ENCODE measurements around the gene COL9A1. TPM values are rescaled to one million over a fixed set of nuclear protein-coding genes. Genes with fewer than 3 reads are reported as not detected.

The COL9A1 gene
- total RNA-seq, 2 donors from 2014 or later: 0.09 to 9.4 TPM

DNA sequence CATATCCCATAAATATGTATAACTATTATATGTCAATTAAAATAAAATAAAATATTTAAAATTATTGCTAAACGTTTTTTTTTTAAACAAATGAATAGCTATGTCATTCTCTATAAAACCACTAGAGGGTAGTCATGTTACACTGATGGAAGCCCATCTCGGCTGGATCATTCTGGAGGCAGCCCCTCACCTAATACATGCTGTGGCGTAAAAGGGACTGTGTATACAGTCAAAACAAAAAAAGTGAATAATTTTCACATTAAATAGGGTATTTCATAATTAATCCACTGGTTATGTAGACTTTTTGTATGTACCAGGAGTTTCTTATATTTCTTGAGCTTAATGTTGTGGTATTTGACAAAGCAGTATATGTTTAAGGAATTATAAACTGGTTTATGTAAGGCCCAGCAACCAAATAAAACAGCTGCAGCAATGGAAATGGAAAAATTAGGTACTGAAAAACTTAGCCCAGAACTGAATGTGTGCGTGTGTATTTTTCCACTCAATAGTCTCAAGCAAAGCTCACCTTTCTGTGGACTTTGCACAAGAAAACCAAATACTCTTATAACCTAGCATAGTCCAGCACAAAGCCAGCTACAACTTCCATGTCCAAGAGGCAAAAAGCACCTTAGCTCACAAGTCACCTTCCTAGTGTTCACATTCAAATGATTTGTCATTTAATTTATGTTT, 81.7 kb downstream of the COL9A1 start:
- H3K4me3 ChIP-seq: no peak overlapping the region
- H3K4me1 ChIP-seq (replicated peaks): peaks cover 6% of the 10 kb centered on the region
- intact Hi-C loops (cut with DNase I): loop anchor here (5.0 kb wide), 1 partner anchor 151 kb away; no protein-coding TSS in a partner anchor
- TF ChIP-seq, protein P1, sequence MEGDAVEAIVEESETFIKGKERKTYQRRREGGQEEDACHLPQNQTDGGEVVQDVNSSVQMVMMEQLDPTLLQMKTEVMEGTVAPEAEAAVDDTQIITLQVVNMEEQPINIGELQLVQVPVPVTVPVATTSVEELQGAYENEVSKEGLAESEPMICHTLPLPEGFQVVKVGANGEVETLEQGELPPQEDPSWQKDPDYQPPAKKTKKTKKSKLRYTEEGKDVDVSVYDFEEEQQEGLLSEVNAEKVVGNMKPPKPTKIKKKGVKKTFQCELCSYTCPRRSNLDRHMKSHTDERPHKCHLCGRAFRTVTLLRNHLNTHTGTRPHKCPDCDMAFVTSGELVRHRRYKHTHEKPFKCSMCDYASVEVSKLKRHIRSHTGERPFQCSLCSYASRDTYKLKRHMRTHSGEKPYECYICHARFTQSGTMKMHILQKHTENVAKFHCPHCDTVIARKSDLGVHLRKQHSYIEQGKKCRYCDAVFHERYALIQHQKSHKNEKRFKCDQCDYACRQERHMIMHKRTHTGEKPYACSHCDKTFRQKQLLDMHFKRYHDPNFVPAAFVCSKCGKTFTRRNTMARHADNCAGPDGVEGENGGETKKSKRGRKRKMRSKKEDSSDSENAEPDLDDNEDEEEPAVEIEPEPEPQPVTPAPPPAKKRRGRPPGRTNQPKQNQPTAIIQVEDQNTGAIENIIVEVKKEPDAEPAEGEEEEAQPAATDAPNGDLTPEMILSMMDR (IDR thresholded peaks at IDR 0.05): peak; percentile 54 to 77 (median 66)
- no peak for TF ChIP-seq POLR2AphosphoS5 (IDR thresholded peaks at IDR 0.05)
- no peaks in the 10 kb centered on the region for H3K9me3 ChIP-seq
- no peaks in the 10 kb centered on the region for H3K36me3 ChIP-seq
- no peaks in the 10 kb centered on the region for H3K27me3 ChIP-seq (replicated peaks; ENCODE audit: insufficient read depth)
- H3K27ac ChIP-seq: no peak overlapping the region
- no peak for DNase-seq (ENCODE audit: low spot score)
- WGBS: 18% methylated on average over 4 of the region's 4 CpGs

DNA sequence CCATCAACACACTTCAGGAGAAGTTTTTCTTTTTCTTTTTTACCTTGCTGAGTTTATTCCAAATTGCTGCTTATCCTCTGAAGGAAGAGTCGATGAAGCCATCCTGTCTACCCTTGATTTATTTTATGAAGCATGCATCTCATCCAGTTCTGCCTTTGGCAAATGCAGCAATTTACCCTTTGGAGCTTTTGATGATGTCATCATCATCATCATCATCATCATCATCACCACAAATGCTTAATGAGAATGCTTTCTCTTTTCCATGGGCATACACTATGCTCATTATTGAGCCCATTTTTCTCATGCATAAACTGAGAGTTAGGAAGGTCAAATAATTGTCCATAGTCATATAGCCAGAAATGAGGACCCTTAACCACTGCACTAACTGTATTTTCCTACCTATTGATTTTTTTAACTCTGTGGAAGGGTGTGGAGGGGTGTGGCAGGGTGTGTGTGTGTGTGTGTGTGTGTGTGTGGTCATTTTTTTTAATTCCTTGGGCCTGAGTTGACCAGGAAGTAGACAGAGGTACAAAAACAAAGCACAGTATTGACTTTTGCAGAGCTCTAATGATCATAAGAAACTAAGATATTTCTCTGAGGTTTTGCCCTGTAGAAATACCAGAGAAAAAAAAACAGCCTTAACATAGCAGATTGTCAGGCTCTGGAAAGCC, 82.8 kb downstream of the COL9A1 start:
- Histone ChIP-seq H3K27me3 (replicated peaks; ENCODE audit: insufficient read depth) (no peaks in the 10 kb centered on the region), H3K36me3 (no peaks in the 10 kb centered on the region), H3K9me3 (no peaks in the 10 kb centered on the region), H3K4me3 (no peak overlapping the region), H3K4me1 (replicated peaks) (peaks cover 6% of the 10 kb centered on the region), H3K27ac (no peak overlapping the region)
- intact Hi-C loops (cut with DNase I): loop anchor here (5.0 kb wide), 1 partner anchor 152 kb away; no protein-coding TSS in a partner anchor
- 71% methylated on average over 1 of the region's 1 CpG for WGBS
- no peak for DNase-seq (ENCODE audit: low spot score)
- TF ChIP-seq POLR2A (IDR thresholded peaks at IDR 0.05) (no peak), POLR2AphosphoS5 (IDR thresholded peaks at IDR 0.05) (no peak)
- TF ChIP-seq, protein P1 (IDR thresholded peaks at IDR 0.05): no peak

DNA sequence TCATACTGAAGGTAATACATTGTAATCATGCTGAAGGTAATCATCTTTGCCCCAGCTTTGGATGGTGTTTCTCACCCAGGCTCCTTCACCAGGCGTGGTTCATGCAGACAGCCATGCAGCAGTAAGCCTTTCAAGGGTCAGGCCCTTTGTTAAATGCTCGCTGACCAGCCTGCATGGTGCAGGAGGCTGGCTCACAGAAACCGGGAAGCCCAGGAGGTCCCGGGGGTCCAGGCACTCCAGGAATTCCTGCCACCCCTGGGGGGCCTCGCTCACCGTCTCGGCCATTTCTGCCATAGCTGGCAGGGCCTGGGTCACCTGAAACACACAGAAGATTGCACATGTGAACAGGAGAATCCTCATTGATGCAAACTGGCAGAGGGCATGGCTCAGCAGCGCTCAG, 86.1 kb downstream of the COL9A1 start:
- Histone ChIP-seq H3K27me3 (replicated peaks; ENCODE audit: insufficient read depth) (no peaks in the 10 kb centered on the region), H3K27ac (no peak overlapping the region), H3K36me3 (no peaks in the 10 kb centered on the region), H3K4me3 (no peak overlapping the region), H3K4me1 (replicated peaks) (no peaks in the 10 kb centered on the region), H3K9me3 (no peaks in the 10 kb centered on the region)
- TF ChIP-seq, protein P1 (IDR thresholded peaks at IDR 0.05): no peak
- TF ChIP-seq POLR2AphosphoS5 (IDR thresholded peaks at IDR 0.05) (no peak), POLR2A (IDR thresholded peaks at IDR 0.05) (no peak)
- intact Hi-C loops (cut with DNase I): no loop called here
- 69% methylated on average over 8 of the region's 8 CpGs for WGBS
- no peak for DNase-seq (ENCODE audit: low spot score)

DNA sequence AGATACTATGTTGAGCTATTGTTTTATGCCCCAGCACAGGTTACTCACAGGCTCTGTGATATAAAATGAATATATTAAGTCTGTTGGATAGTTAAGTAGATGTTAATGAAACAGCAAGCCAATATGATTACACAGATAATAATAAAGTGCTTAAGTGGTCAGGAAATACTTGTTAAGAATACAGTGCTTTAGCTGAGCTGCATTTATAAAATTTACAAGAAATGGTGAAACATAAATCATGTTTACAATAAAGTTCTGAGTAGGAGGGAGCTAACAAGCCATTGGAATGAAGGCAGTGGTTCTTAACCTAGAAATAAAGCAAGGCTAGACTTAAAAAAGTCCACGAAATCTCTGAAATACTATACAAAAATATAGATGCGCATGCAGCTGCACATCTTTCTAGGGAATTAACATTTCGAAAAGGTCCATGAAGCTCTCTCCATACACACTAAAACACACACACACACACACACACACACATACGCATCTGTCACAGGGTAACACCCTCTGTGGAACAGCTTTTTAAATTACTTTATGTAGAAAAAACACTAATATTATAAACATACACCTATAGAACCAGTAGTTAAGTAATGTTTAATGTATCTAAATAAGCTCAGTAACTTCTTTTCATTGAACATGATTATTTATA, 87.3 kb downstream of the COL9A1 start:
- TF ChIP-seq POLR2A (IDR thresholded peaks at IDR 0.05): no peak
- TF ChIP-seq, protein P1 (IDR thresholded peaks at IDR 0.05): no peak
- no peak for TF ChIP-seq POLR2AphosphoS5 (IDR thresholded peaks at IDR 0.05)
- Histone ChIP-seq H3K36me3 (no peaks in the 10 kb centered on the region), H3K27ac (no peak overlapping the region), H3K27me3 (replicated peaks; ENCODE audit: insufficient read depth) (no peaks in the 10 kb centered on the region), H3K4me3 (no peak overlapping the region), H3K9me3 (no peaks in the 10 kb centered on the region), H3K4me1 (replicated peaks) (no peaks in the 10 kb centered on the region)
- WGBS: 82% methylated on average over 4 of the region's 4 CpGs
- intact Hi-C loops (cut with DNase I): no loop called here
- no peak for DNase-seq (ENCODE audit: low spot score)

Data from prostate gland (tissue), 2 donors.